Endothelial cell of umbilical vein (primary cell): ENCODE data around the gene TSPOAP1. TPM values are rescaled to one million over a fixed set of nuclear protein-coding genes. Genes with fewer than 3 reads are reported as not detected.

ENCODE experiments used
- BruUV-seq: library from RNA; stranded (reverse); fragments of 400-500 nt; replicated peaks from 2 replicates; lab custom pipeline; 2021; lab: Mats Ljungman, UMichigan
- CTCF ChIA-PET: fragments of 300-600, 350-600 bp; sonication (Branson Sonifier 250); formaldehyde crosslinking; loops from one replicate; lab custom pipeline; 2021; ENCODE audit warnings: antibody characterized with exemption, inconsistent platforms; lab: Charles Lee
- POLR2A ChIA-PET: fragments of 300-600, 350-600 bp; sonication (Branson Sonifier 250); formaldehyde crosslinking; loops from one replicate; lab custom pipeline; 2021; ENCODE audit warnings: antibody characterized with exemption, inconsistent platforms; lab: Charles Lee
- DNase-seq: peaks from one replicate; pipeline ENCODE4 v3.0.0-alpha.2; 2011; ENCODE audit warnings: low read depth, low spot score
- FAIRE-seq: peaks from 2 replicates; lab custom pipeline; 2011; peaks lifted over from hg19 to GRCh38; lab: Jason Lieb, UNC
- H2AFZ ChIP-seq: 2 replicates; pipeline ENCODE4 v1.6.0; 2012; ENCODE audit warnings: low read depth, low read length, control low read depth, inconsistent platforms
- H3K27ac ChIP-seq: 2 replicates; pipeline ENCODE4 v1.5.1; 2011; ENCODE audit warnings: low read depth, mild to moderate bottlenecking, control low read depth, low read length, moderate library complexity; ENCODE audit not compliant: insufficient read depth
- H3K27me3 ChIP-seq, 2 experiments: 2 replicates each; pipeline versions ENCODE4 v1.6.0 to v1.6.1; 2011; ENCODE audit warnings: low read length in 2 of 2, mixed read lengths in 1 of 2; ENCODE audit not compliant: control insufficient read depth in 2 of 2, insufficient read depth in 2 of 2
- H3K36me3 ChIP-seq, 2 experiments: 2 replicates in 1 of 2; 3 replicates in 1 of 2; pipeline ENCODE4 v1.5.1; 2011; ENCODE audit warnings: low read length in 2 of 2, mild to moderate bottlenecking in 1 of 2, moderate library complexity in 1 of 2; ENCODE audit not compliant: control insufficient read depth in 2 of 2, insufficient read depth in 2 of 2; ENCODE audit errors: extremely low read depth in 1 of 2
- H3K4me1 ChIP-seq: 3 replicates; pipeline ENCODE4 v1.5.1; 2011; ENCODE audit warnings: mild to moderate bottlenecking, low read length; ENCODE audit not compliant: control insufficient read depth, insufficient read depth; ENCODE audit errors: extremely low read depth
- H3K4me2 ChIP-seq: 2 replicates; pipeline ENCODE4 v1.6.1; 2011; ENCODE audit warnings: low read length, control low read depth, mixed read lengths; ENCODE audit not compliant: insufficient read depth
- H3K4me3 ChIP-seq, 3 experiments: fragments of 200-600 bp in 1 of 3; sonication (generic), shearing (Covaris generic) in 1 of 3; replicated peaks in 1 of 3; 2 replicates each; pipeline ENCODE4 v1.5.1; 2011 to 2016; ENCODE audit warnings: control low read depth in 3 of 3, low read length in 3 of 3, mild to moderate bottlenecking in 2 of 3, inconsistent platforms in 1 of 3, low read depth in 1 of 3, moderate library complexity in 1 of 3; ENCODE audit not compliant: insufficient read depth in 1 of 3
- H3K79me2 ChIP-seq: 2 replicates; pipeline ENCODE4 v1.6.0; 2012; ENCODE audit warnings: low read length, inconsistent platforms; ENCODE audit not compliant: control insufficient read depth, insufficient read depth
- H3K9ac ChIP-seq: replicated peaks from 2 replicates; pipeline ENCODE3; 2011; ENCODE audit warnings: low read length, control low read depth; ENCODE audit not compliant: insufficient read depth; ENCODE audit errors: extremely low read depth
- H3K9me1 ChIP-seq: replicated peaks from 3 replicates; pipeline ENCODE4 v1.6.0; 2011; ENCODE audit warnings: mild to moderate bottlenecking, low read length; ENCODE audit not compliant: control insufficient read depth, insufficient read depth; ENCODE audit errors: extremely low read depth
- H3K9me3 ChIP-seq: replicated peaks from 2 replicates; pipeline ENCODE4 v1.5.1; 2012; ENCODE audit warnings: low read length, inconsistent platforms; ENCODE audit not compliant: control insufficient read depth, insufficient read depth
- H4K20me1 ChIP-seq: replicated peaks from 2 replicates; pipeline ENCODE3; 2011; ENCODE audit warnings: mild to moderate bottlenecking, low read length; ENCODE audit not compliant: control insufficient read depth, insufficient read depth; ENCODE audit errors: extremely low read depth
- CTCF ChIP-seq, 2 donors: IDR thresholded peaks; 1 replicate in 1 of 2; 2 replicates in 1 of 2; pipeline ENCODE4 v1.5.1; 2011; ENCODE audit warnings: low read length in 2 of 2, mild to moderate bottlenecking in 2 of 2, moderate library complexity in 2 of 2, control low read depth in 1 of 2, inconsistent platforms in 1 of 2, low read depth in 1 of 2; ENCODE audit not compliant: insufficient read depth in 1 of 2; ENCODE audit errors: extremely low read depth in 1 of 2
- EZH2 ChIP-seq: IDR thresholded peaks from 2 replicates; pipeline ENCODE4 v1.6.1; 2012; ENCODE audit warnings: borderline replicate concordance, low read depth, mild to moderate bottlenecking, moderate library complexity, low read length, inconsistent platforms; ENCODE audit not compliant: severe bottlenecking
- FOS ChIP-seq: IDR thresholded peaks from 2 replicates; pipeline ENCODE4 v1.6.1; 2011; ENCODE audit warnings: mild to moderate bottlenecking, low read length, moderate library complexity, borderline replicate concordance; ENCODE audit not compliant: insufficient read depth
- GATA2 ChIP-seq: IDR thresholded peaks from 2 replicates; pipeline ENCODE4 v1.7.0; 2011; ENCODE audit warnings: low read depth, mild to moderate bottlenecking, moderate library complexity, mixed read lengths, low read length; ENCODE audit not compliant: insufficient read length, insufficient read depth
- JUN ChIP-seq: IDR thresholded peaks from 2 replicates; pipeline ENCODE4 v1.6.1; 2011; ENCODE audit warnings: borderline replicate concordance, low read depth; ENCODE audit not compliant: insufficient read length, insufficient read depth
- MYC ChIP-seq: IDR thresholded peaks from one replicate; pipeline ENCODE4 v1.6.1; 2011; ENCODE audit warnings: mild to moderate bottlenecking, low read depth, low read length
- POLR2A ChIP-seq: IDR thresholded peaks from 2 replicates; pipeline ENCODE4 v1.6.1; 2012; ENCODE audit warnings: low read depth, mild to moderate bottlenecking, control low read depth, low read length
- POLR2AphosphoS5 ChIP-seq: IDR thresholded peaks from 2 replicates; pipeline ENCODE4 v1.6.1; 2012; ENCODE audit warnings: low read depth, mild to moderate bottlenecking, control low read depth, low read length, moderate library complexity; ENCODE audit not compliant: insufficient read depth
- dilution Hi-C: fragments of 300-500 bp; cut with MboI; formaldehyde crosslinking; loops from one replicate; pipeline ENCODE4 v1.15.0; 2019; ENCODE audit warnings: low sequenced_read_pairs; ENCODE audit not compliant: extremely low pct_ligation_motif_present
- intact Hi-C: fragments of 100-400 bp; cut with micrococcal nuclease; formaldehyde crosslinking; loops from one replicate; pipeline ENCODE4 v1.10.0; 2022
- polyA plus RNA-seq, 4 experiments: library from polyadenylated mRNA; depleted of rRNA in 3 of 4; stranded (reverse) in 3 of 4; unstranded in 1 of 4; fragments of >200 nt; gene quantifications; 2 replicates each; pipeline versions ENCODE4 v1.2.1 to v1.2.3, GENCODE V29; 2011 to 2012; ENCODE audit warnings: missing spikeins in 1 of 4
- total RNA-seq: library from RNA; stranded (reverse); gene quantifications from 2 replicates; pipeline ENCODE4 v1.2.3, GENCODE V29; 2021

Gene TSPOAP1
- total and polyA plus RNA-seq, 2 donors (not counting 3 experiments of a cell fraction or from before 2014, with no cell fraction given) = not detected

DNA sequence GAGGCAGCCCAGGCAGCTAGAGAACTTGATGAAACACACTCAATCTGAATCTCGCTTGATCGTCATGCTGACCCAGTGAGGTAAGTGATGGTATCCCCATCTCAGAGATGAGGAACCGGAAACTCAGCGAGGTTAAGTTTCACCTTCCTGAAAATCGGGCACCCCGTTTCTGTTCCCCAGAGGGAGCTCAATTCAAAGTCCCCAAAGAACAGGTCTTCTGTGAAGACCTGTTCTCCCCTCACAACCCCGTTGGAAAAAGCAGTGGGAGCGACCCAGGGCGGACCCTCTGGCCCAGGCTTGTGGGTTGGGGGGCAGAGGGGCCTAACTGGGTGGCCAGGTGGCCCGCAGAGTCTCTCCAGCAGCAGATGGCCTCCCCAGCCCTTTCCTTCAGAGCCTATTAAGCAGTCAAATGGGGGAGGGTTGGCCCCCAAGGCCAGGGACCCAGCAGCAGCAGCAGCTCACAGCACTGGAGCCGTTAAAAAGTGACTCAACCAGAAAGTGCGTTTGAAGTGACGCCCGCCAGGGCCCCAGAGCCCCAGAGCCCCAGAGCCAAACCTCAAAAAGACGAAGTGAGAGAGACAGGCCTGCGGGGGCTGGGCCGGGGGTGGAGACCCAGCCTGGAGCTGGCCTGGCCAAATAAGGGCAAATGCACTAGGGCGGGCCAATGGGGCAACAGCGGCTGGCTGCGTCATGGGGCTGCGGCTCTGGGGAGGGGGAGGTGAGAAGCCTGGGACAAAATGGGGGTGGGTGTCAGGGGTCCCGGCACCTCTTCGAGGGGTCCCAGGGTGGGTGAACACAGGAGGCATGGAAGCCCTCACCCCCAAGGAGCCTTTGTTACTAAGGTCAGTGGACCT, 9.2 kb upstream of the TSPOAP1 start:
- Histone ChIP-seq H3K4me3 (no peak overlapping the region), H3K27me3 (no peaks in the 10 kb centered on the region), H3K9me3 (no peaks in the 10 kb centered on the region), H3K4me2 (no peak overlapping the region), H3K36me3 (no peaks in the 10 kb centered on the region), H3K9me1 (no peaks in the 10 kb centered on the region), H3K27ac (no peak overlapping the region), H4K20me1 (no peaks in the 10 kb centered on the region), H3K9ac (no peak overlapping the region), H3K79me2 (no peaks in the 10 kb centered on the region), H3K4me1 (peaks cover 4% of the 10 kb centered on the region), H2AFZ (no peak overlapping the region)
- intact Hi-C loops (no loop called here), dilution Hi-C loops (no loop called here)
- CTCF ChIA-PET = interaction anchor here (0.9 kb wide), 1 partner anchor 8 kb away, joined by 3 read pairs; no protein-coding TSS in a partner anchor
- FAIRE-seq (no peak), DNase-seq (no peak)
- no TSS peak for BruUV-seq
- POLR2A ChIA-PET = interaction anchor here (3.2 kb wide), 1 partner anchor 14 kb away, joined by 12 read pairs; the partner anchor contains the start of gene SUPT4H1
- TF ChIP-seq POLR2AphosphoS5 (no peak), FOS (no peak), JUN (no peak), EZH2 (no peak), MYC (no peak), POLR2A (no peak), CTCF (IDR thresholded peaks at IDR 0.05; ENCODE audit: extremely low read depth in 1 of 2, insufficient read depth in 1 of 2, low read depth in 1 of 2, low read length in 2 of 2) (no peak), GATA2 (no peak)
